LNCAP (cell line): ENCODE data around the gene ABHD13.

ENCODE experiments used
- TF ChIP-seq, protein P1 (sequence below): fragments of 450-650 bp; IDR thresholded peaks from 2 replicates; pipeline ENCODE4 v1.5.1; 2017; ENCODE audit warnings: mild to moderate bottlenecking

ABHD13 gene

GRCh38 chr13:108227651-108228272 lies 9.6 kb downstream of the ABHD13 start:
- TF ChIP-seq, protein P1, sequence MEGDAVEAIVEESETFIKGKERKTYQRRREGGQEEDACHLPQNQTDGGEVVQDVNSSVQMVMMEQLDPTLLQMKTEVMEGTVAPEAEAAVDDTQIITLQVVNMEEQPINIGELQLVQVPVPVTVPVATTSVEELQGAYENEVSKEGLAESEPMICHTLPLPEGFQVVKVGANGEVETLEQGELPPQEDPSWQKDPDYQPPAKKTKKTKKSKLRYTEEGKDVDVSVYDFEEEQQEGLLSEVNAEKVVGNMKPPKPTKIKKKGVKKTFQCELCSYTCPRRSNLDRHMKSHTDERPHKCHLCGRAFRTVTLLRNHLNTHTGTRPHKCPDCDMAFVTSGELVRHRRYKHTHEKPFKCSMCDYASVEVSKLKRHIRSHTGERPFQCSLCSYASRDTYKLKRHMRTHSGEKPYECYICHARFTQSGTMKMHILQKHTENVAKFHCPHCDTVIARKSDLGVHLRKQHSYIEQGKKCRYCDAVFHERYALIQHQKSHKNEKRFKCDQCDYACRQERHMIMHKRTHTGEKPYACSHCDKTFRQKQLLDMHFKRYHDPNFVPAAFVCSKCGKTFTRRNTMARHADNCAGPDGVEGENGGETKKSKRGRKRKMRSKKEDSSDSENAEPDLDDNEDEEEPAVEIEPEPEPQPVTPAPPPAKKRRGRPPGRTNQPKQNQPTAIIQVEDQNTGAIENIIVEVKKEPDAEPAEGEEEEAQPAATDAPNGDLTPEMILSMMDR: peak; percentile 68

DNA sequence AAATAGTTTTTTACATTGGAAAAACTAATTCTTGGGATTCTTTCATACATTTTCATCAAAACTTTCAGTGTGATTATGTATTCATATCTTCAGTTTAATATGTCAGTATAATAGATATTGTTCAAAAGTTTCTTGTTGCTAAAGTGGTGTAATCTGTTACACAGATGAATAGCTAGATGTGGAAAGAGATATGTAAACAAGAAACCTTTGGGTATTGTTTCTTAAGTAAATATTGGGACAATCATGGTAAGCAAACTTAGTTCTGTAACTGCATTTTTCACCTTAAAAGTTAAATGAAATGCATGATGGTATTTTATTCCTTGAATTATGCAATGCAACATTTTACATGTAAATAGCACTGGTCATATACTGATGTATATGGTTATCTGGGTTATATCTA lies 12.2 kb downstream of the ABHD13 start:
- TF ChIP-seq, protein P1: no peak

DNA sequence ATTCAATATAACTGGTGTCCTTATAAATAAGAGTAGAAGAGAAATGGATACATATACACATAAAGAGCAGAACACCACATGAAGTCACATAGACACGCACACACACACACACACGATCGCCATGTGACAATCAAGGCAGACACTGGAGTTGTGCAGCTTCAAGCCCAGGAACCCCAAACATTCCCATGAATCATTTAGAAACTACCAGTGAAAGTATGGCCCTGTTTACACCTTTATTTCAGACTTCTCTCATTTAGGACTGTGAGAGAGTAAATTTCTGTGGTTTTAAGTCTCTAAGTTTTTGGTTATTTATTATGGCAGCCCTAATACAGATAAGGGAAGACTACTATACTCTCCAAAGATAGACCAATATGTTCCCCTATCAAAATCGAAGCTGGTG lies 31.0 kb downstream of the ABHD13 start:
- TF ChIP-seq, protein P1: no peak

DNA sequence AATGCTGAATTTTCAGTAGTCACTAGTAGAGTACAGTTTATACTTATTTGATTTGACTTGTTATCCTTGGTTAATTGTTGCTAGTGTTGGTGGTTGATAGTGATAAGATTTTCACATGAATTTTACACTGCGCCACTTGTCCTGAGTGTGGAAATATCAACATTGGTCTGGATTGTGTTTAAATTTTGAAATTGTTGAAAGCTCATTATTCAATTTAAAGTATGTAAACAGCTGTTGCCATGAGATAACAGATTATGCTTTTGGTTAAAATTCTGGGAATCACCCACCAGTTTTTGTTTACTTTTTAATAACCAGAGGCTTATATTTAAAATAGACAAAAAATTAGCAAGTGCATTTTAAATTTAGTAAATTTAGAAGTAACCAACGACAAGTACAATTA lies 39.1 kb downstream of the ABHD13 start:
- TF ChIP-seq, protein P1: no peak

DNA sequence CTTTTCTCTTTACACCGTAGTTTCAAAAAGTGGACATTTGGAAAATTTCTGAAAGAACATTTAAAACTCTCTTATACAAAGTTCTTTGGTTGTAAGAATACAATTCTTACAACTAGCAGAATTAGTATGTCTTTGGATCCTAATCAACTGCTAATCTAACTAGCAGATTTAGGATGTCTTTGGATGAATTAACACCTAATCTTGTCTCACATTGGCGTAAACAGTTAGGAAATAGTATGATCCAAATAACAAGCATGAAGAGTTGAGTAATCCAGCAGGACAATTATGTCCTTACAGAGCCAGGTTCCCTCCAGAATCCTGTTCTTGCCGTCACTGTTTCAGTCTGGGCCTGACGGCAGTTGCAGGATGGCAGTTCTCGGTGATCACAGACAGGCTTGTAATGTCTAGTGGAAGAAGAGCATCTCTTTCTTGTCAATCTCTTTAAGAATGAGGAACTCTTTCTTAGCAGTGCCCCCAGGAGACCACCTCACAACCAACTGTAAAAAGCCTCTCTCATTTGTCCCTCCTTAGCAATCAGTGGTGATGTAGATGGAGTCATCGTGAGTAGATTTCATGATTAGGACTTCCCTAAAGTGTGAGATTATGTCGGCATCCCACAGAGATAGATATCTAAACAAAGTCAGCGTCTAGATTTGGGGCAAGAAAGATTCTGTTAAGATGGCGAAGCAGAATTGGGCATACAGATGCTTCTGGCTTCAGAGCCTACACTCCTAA lies 45.6 kb downstream of the ABHD13 start:
- TF ChIP-seq, protein P1: no peak

DNA sequence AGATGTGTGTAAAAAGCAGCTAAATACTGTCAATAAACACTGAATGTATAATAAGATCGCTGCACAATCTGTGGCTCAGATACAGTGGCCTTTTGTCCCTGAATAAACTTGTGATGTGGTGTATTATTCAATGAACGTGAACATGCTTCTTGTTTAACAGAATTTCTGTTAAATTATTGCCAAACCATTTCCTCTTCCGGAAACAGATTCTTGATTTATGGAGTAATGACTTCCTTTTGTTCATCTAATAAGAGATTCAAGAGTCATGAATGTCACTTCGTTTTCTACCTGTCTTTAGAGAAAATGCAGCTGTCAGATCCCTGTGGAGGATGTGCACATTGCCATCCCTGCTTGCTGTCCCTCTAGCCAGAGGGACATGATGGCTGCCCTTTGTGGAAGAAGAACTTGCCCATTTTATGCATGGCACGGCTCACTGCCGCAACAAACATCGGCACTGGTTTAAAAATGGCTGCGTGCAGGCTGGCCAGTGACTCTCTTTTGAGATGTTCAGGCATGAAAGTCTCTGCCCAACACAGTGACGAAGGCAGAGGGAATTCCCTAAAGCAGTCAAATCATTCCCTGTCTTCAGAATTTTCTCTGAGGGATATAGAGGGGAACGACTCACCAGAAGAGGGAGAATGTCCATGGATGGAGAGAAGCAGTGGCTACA lies 48.3 kb downstream of the ABHD13 start:
- TF ChIP-seq, protein P1: no peak

GRCh38 chr13:108267347-108267746 lies 49.2 kb downstream of the ABHD13 start:
- TF ChIP-seq, protein P1: no peak
